WTC11 (cell line): Measurements from ENCODE around the gene EHD4. TPM values are rescaled to one million over a fixed set of nuclear protein-coding genes. Genes with fewer than 3 reads are reported as not detected.

ENCODE experiments used
- CREB1 ChIP-seq: sonication (generic); formaldehyde crosslinking; IDR thresholded peaks from 2 replicates; pipeline ENCODE4 v1.8.0; 2023; ENCODE audit warnings: mild to moderate bottlenecking, missing genetic modification reagents
- GABPB1 ChIP-seq: sonication (generic); formaldehyde crosslinking; IDR thresholded peaks from 2 replicates; pipeline ENCODE4 v1.8.1; 2023; ENCODE audit warnings: mild to moderate bottlenecking, missing genetic modification reagents
- JAZF1 ChIP-seq: fragments of 250-450 bp; sonication (Bioruptor Pico); IDR thresholded peaks from 2 replicates; pipeline ENCODE4 v1.9.0; 2021; ENCODE audit warnings: moderate library complexity, mild to moderate bottlenecking, inconsistent platforms
- KAT7 ChIP-seq: sonication (generic); formaldehyde crosslinking; IDR thresholded peaks from 2 replicates; pipeline ENCODE4 v1.8.1; 2023; ENCODE audit warnings: missing genetic modification reagents, mild to moderate bottlenecking, borderline replicate concordance
- MXD4 ChIP-seq: fragments of 250-450 bp; sonication (Bioruptor Pico); IDR thresholded peaks from 2 replicates; pipeline ENCODE4 v1.8.0; 2021; ENCODE audit warnings: mild to moderate bottlenecking, moderate library complexity, borderline replicate concordance
- MYBL2 ChIP-seq: sonication (generic); formaldehyde crosslinking; IDR thresholded peaks from 2 replicates; pipeline ENCODE4 v1.8.1; 2023; ENCODE audit warnings: mild to moderate bottlenecking, moderate library complexity, missing genetic modification reagents
- NR1H2 ChIP-seq: sonication (generic); formaldehyde crosslinking; IDR thresholded peaks from 2 replicates; pipeline ENCODE4 v1.9.0; 2021; ENCODE audit warnings: mild to moderate bottlenecking, moderate library complexity, missing genetic modification reagents
- PRRX2 ChIP-seq: fragments of 250-450 bp; sonication (Bioruptor Pico); IDR thresholded peaks from 2 replicates; pipeline ENCODE4 v1.8.0; 2021; ENCODE audit warnings: mild to moderate bottlenecking
- RORB ChIP-seq: fragments of 250-450 bp; sonication (Bioruptor Pico); IDR thresholded peaks from 2 replicates; pipeline ENCODE4 v1.9.0; 2021; ENCODE audit warnings: mild to moderate bottlenecking
- SMAD3 ChIP-seq: sonication (generic); formaldehyde crosslinking; IDR thresholded peaks from 2 replicates; pipeline ENCODE4 v1.8.0; 2022; ENCODE audit warnings: missing genetic modification reagents, mild to moderate bottlenecking, borderline replicate concordance
- SP1 ChIP-seq: sonication (generic); formaldehyde crosslinking; conservative IDR thresholded peaks from 2 replicates; pipeline ENCODE4 v1.8.1; 2022; ENCODE audit warnings: missing genetic modification reagents
- TEAD1 ChIP-seq: sonication (generic); formaldehyde crosslinking; IDR thresholded peaks from 2 replicates; pipeline ENCODE4 v1.8.0; 2022; ENCODE audit warnings: mild to moderate bottlenecking, missing genetic modification reagents
- ZNF263 ChIP-seq: sonication (generic); formaldehyde crosslinking; IDR thresholded peaks from 2 replicates; pipeline ENCODE4 v1.8.1; 2022; ENCODE audit warnings: low read depth, mild to moderate bottlenecking, moderate library complexity, missing genetic modification reagents
- total RNA-seq: library from RNA; stranded (reverse); gene quantifications from 3 replicates; pipeline ENCODE4 v1.2.3, GENCODE V29; 2021
- TF ChIP-seq, protein P1 (sequence below): sonication (generic); formaldehyde crosslinking; IDR thresholded peaks from 2 replicates; pipeline ENCODE4 v1.8.1; 2022; ENCODE audit warnings: mild to moderate bottlenecking, missing genetic modification reagents, moderate library complexity, borderline replicate concordance
- TF ChIP-seq, protein P2 (sequence below): sonication (generic); formaldehyde crosslinking; IDR thresholded peaks from 2 replicates; pipeline ENCODE4 v1.8.0; 2022; ENCODE audit warnings: mild to moderate bottlenecking, missing genetic modification reagents
- TF ChIP-seq, protein P3 (sequence below): fragments of 250-450 bp; sonication (Bioruptor Pico); IDR thresholded peaks from 2 replicates; pipeline ENCODE4 v1.8.0; 2021; ENCODE audit warnings: mild to moderate bottlenecking
- TF ChIP-seq, protein P4 (sequence below): fragments of 250-450 bp; sonication (Bioruptor Pico); IDR thresholded peaks from 2 replicates; pipeline ENCODE4 v1.9.0; 2021; ENCODE audit warnings: mild to moderate bottlenecking
- TF ChIP-seq, protein P5 (sequence below): fragments of 250-450 bp; sonication (Bioruptor Pico); conservative IDR thresholded peaks from 2 replicates; pipeline ENCODE4 v1.9.0; 2021; ENCODE audit warnings: mild to moderate bottlenecking
- TF ChIP-seq, protein P6 (sequence below): sonication (generic); formaldehyde crosslinking; conservative IDR thresholded peaks from 2 replicates; pipeline ENCODE4 v1.8.1; 2022; ENCODE audit warnings: mild to moderate bottlenecking, missing genetic modification reagents
- TF ChIP-seq, protein P7 (sequence below): sonication (generic); formaldehyde crosslinking; conservative IDR thresholded peaks from 2 replicates; pipeline ENCODE4 v1.8.1; 2023; ENCODE audit warnings: mild to moderate bottlenecking, low read depth, missing genetic modification reagents, moderate library complexity
- TF ChIP-seq, protein P8 (sequence below): sonication (generic); formaldehyde crosslinking; IDR thresholded peaks from 2 replicates; pipeline ENCODE4 v1.8.0; 2022; ENCODE audit warnings: mild to moderate bottlenecking, missing genetic modification reagents
- TF ChIP-seq, protein P9 (sequence below): sonication (generic); formaldehyde crosslinking; IDR thresholded peaks from 2 replicates; pipeline ENCODE4 v1.8.0; 2022; ENCODE audit warnings: mild to moderate bottlenecking, missing genetic modification reagents
- TF ChIP-seq, protein P10 (sequence below): sonication (generic); formaldehyde crosslinking; IDR thresholded peaks from 2 replicates; pipeline ENCODE4 v1.8.1; 2023; ENCODE audit warnings: mild to moderate bottlenecking, missing genetic modification reagents

The EHD4 gene
- total RNA-seq, 1 experiment from 2014 or later: 23.9 TPM

DNA sequence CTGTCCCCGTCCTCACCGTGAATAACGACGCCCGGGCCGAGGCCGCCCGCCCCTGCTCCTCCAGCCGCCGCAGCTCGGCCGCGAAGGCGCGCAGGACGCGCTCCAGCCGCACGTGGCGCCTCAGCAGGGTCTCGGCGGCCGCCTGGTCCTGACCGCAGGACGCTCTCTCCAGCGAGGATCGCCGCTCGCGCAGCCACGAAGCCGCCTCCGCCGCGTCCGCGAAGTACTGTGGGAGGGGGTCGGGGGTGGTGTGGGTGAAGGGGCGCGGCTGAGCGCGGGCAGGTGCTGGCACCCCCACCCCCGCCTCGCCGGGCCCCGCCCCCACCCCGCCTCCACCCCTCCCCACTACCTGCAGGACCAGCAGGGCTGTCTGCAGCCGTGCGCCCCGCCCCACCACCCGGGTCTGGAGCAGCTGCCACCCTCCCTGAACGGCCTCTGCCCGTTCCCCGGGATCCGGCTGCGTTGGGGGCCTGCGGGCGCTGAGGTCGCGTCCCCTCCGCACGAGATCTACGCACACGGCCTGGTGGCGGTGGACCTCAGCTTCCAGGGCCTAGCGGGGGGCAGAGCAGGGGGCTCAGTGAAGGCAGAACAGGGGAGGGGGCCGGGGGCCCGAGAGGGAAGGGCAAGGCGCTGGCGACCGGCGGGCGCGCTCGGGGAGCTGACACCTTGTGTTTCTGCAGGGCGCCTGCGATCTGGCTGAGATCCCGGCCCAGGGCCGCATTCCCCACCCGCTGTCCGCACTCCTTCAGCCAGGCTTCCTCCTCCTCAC lies 90.3 kb downstream of the EHD4 start (continued):
- TF ChIP-seq, protein P1, sequence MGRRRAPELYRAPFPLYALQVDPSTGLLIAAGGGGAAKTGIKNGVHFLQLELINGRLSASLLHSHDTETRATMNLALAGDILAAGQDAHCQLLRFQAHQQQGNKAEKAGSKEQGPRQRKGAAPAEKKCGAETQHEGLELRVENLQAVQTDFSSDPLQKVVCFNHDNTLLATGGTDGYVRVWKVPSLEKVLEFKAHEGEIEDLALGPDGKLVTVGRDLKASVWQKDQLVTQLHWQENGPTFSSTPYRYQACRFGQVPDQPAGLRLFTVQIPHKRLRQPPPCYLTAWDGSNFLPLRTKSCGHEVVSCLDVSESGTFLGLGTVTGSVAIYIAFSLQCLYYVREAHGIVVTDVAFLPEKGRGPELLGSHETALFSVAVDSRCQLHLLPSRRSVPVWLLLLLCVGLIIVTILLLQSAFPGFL (CRISPR knock-in tag): no peak
- no peak for TF ChIP-seq NR1H2 (CRISPR knock-in tag)
- peak; percentile 39; the same call in 1 of the 2 replicates for TF ChIP-seq CREB1 (CRISPR knock-in tag)
- TF ChIP-seq, protein P2, sequence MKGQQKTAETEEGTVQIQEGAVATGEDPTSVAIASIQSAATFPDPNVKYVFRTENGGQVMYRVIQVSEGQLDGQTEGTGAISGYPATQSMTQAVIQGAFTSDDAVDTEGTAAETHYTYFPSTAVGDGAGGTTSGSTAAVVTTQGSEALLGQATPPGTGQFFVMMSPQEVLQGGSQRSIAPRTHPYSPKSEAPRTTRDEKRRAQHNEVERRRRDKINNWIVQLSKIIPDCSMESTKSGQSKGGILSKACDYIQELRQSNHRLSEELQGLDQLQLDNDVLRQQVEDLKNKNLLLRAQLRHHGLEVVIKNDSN (CRISPR knock-in tag): no peak; the same call in 1 of the 2 replicates
- TF ChIP-seq, protein P3, sequence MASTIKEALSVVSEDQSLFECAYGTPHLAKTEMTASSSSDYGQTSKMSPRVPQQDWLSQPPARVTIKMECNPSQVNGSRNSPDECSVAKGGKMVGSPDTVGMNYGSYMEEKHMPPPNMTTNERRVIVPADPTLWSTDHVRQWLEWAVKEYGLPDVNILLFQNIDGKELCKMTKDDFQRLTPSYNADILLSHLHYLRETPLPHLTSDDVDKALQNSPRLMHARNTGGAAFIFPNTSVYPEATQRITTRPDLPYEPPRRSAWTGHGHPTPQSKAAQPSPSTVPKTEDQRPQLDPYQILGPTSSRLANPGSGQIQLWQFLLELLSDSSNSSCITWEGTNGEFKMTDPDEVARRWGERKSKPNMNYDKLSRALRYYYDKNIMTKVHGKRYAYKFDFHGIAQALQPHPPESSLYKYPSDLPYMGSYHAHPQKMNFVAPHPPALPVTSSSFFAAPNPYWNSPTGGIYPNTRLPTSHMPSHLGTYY: no peak
- peak; percentile 84 for TF ChIP-seq TEAD1
- TF ChIP-seq SP1 (CRISPR knock-in tag): peak; percentile 69
- no peak for TF ChIP-seq GABPB1
- no peak for TF ChIP-seq MXD4 (CRISPR knock-in tag)
- TF ChIP-seq PRRX2 (CRISPR knock-in tag): no peak
- TF ChIP-seq JAZF1: no peak
- TF ChIP-seq, protein P4, sequence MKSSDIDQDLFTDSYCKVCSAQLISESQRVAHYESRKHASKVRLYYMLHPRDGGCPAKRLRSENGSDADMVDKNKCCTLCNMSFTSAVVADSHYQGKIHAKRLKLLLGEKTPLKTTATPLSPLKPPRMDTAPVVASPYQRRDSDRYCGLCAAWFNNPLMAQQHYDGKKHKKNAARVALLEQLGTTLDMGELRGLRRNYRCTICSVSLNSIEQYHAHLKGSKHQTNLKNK (CRISPR knock-in tag): no peak
- TF ChIP-seq, protein P5, sequence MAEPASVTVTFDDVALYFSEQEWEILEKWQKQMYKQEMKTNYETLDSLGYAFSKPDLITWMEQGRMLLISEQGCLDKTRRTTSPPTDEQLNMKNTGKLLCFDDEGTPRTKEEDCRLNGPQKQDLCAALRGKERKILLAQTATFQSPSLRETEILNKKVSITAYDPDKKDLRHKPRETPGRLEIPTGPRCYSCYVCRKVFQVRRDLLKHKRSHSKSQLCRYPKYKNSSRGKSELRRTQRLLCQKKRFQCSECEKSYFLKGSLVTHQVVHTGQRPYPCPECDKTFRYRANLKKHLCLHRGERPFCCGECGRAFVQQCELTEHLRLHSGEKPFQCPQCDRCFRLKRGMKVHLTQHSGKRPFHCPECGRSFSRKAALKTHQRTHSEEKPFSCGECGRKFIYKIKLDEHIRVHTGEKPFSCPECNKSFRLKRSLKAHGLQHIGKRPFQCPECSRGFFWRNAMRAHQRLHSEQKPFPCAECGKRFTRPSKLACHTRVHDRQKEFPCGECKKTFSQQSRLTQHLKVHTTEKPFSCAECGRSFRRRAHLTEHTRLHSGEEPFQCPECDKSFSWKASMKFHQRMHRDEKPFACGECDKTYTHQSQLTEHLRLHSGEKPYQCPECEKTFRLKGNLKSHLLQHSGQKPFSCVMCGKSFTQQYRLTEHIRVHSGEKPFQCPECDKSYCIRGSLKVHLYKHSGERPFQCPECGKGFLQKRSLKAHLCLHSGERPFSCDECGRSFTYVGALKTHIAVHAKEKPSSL (CRISPR knock-in tag): no peak
- TF ChIP-seq MYBL2 (CRISPR knock-in tag): peak; percentile 75; the same call in 1 of the 2 replicates
- TF ChIP-seq, protein P6, sequence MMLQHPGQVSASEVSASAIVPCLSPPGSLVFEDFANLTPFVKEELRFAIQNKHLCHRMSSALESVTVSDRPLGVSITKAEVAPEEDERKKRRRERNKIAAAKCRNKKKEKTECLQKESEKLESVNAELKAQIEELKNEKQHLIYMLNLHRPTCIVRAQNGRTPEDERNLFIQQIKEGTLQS (CRISPR knock-in tag): no peak; the same call in 1 of the 2 replicates
- TF ChIP-seq, protein P7, sequence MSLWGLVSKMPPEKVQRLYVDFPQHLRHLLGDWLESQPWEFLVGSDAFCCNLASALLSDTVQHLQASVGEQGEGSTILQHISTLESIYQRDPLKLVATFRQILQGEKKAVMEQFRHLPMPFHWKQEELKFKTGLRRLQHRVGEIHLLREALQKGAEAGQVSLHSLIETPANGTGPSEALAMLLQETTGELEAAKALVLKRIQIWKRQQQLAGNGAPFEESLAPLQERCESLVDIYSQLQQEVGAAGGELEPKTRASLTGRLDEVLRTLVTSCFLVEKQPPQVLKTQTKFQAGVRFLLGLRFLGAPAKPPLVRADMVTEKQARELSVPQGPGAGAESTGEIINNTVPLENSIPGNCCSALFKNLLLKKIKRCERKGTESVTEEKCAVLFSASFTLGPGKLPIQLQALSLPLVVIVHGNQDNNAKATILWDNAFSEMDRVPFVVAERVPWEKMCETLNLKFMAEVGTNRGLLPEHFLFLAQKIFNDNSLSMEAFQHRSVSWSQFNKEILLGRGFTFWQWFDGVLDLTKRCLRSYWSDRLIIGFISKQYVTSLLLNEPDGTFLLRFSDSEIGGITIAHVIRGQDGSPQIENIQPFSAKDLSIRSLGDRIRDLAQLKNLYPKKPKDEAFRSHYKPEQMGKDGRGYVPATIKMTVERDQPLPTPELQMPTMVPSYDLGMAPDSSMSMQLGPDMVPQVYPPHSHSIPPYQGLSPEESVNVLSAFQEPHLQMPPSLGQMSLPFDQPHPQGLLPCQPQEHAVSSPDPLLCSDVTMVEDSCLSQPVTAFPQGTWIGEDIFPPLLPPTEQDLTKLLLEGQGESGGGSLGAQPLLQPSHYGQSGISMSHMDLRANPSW (CRISPR knock-in tag): 0 out of 2 replicates have a peak, but pooled peaks have one; percentile 18
- TF ChIP-seq RORB (CRISPR knock-in tag): no peak
- TF ChIP-seq, protein P8, sequence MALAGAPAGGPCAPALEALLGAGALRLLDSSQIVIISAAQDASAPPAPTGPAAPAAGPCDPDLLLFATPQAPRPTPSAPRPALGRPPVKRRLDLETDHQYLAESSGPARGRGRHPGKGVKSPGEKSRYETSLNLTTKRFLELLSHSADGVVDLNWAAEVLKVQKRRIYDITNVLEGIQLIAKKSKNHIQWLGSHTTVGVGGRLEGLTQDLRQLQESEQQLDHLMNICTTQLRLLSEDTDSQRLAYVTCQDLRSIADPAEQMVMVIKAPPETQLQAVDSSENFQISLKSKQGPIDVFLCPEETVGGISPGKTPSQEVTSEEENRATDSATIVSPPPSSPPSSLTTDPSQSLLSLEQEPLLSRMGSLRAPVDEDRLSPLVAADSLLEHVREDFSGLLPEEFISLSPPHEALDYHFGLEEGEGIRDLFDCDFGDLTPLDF (CRISPR knock-in tag): peak; percentile 90
- TF ChIP-seq ZNF263 (CRISPR knock-in tag): peak; percentile 51; the same call in 1 of the 2 replicates
- peak; percentile 84 for TF ChIP-seq SMAD3 (CRISPR knock-in tag)
- TF ChIP-seq, protein P9, sequence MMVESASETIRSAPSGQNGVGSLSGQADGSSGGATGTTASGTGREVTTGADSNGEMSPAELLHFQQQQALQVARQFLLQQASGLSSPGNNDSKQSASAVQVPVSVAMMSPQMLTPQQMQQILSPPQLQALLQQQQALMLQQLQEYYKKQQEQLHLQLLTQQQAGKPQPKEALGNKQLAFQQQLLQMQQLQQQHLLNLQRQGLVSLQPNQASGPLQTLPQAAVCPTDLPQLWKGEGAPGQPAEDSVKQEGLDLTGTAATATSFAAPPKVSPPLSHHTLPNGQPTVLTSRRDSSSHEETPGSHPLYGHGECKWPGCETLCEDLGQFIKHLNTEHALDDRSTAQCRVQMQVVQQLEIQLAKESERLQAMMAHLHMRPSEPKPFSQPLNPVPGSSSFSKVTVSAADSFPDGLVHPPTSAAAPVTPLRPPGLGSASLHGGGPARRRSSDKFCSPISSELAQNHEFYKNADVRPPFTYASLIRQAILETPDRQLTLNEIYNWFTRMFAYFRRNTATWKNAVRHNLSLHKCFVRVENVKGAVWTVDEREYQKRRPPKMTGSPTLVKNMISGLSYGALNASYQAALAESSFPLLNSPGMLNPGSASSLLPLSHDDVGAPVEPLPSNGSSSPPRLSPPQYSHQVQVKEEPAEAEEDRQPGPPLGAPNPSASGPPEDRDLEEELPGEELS (CRISPR knock-in tag): peak; percentile 98
- no peak for TF ChIP-seq KAT7 (CRISPR knock-in tag)
- TF ChIP-seq, protein P10, sequence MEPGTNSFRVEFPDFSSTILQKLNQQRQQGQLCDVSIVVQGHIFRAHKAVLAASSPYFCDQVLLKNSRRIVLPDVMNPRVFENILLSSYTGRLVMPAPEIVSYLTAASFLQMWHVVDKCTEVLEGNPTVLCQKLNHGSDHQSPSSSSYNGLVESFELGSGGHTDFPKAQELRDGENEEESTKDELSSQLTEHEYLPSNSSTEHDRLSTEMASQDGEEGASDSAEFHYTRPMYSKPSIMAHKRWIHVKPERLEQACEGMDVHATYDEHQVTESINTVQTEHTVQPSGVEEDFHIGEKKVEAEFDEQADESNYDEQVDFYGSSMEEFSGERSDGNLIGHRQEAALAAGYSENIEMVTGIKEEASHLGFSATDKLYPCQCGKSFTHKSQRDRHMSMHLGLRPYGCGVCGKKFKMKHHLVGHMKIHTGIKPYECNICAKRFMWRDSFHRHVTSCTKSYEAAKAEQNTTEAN (CRISPR knock-in tag): peak; percentile 51; the same call in 1 of the 2 replicates
